ENCODE data around the gene MCMBP.
"Not testable (repeated sequence)": the region's sequence is repeated elsewhere in the genome, so short reads cannot be mapped to it uniquely, and the experiment has no call there.

The MCMBP gene

GRCh38 chr10:119871881-119872609, 598 bp downstream of the MCMBP start:
- no peaks in the 10 kb centered on the region for H4K20me1 ChIP-seq (ENCODE audit: insufficient read depth, low read length)
- H3K4me1 ChIP-seq (ENCODE audit: insufficient read depth, low read length, severe bottlenecking): peaks cover 53% of the 10 kb centered on the region
- H3K4me2 ChIP-seq (ENCODE audit: low read length): peak overlapping the region; percentile 86
- H3K27me3 ChIP-seq (ENCODE audit: insufficient read depth, low read length): no peaks in the 10 kb centered on the region
- peak overlapping the region; percentile 66 for H3K9ac ChIP-seq (ENCODE audit: low read length)
- no peaks in the 10 kb centered on the region for H3K9me3 ChIP-seq (ENCODE audit: low read length)
- no peak overlapping the region for H2AFZ ChIP-seq (ENCODE audit: low read length)
- H3K36me3 ChIP-seq (ENCODE audit: insufficient read depth, low read length): no peaks in the 10 kb centered on the region
- peak overlapping the region; percentile 31 for H3K27ac ChIP-seq (ENCODE audit: low read depth, low read length, poor library complexity, severe bottlenecking)
- peak overlapping the region; percentile 77 for H3K4me3 ChIP-seq (ENCODE audit: low read depth, low read length, poor library complexity, severe bottlenecking)
- TF ChIP-seq, protein P1, sequence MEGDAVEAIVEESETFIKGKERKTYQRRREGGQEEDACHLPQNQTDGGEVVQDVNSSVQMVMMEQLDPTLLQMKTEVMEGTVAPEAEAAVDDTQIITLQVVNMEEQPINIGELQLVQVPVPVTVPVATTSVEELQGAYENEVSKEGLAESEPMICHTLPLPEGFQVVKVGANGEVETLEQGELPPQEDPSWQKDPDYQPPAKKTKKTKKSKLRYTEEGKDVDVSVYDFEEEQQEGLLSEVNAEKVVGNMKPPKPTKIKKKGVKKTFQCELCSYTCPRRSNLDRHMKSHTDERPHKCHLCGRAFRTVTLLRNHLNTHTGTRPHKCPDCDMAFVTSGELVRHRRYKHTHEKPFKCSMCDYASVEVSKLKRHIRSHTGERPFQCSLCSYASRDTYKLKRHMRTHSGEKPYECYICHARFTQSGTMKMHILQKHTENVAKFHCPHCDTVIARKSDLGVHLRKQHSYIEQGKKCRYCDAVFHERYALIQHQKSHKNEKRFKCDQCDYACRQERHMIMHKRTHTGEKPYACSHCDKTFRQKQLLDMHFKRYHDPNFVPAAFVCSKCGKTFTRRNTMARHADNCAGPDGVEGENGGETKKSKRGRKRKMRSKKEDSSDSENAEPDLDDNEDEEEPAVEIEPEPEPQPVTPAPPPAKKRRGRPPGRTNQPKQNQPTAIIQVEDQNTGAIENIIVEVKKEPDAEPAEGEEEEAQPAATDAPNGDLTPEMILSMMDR (IDR thresholded peaks at IDR 0.05; ENCODE audit: low read length): no peak
- no peak for TF ChIP-seq EZH2 (IDR thresholded peaks at IDR 0.05; ENCODE audit: borderline replicate concordance, low read length)
- no peaks in the 10 kb centered on the region for H3K9me2 ChIP-seq (ENCODE audit: low read depth, low read length)
- H3K79me2 ChIP-seq (ENCODE audit: insufficient read depth, low read length): peaks cover 49% of the 10 kb centered on the region
- no peaks in the 10 kb centered on the region for H3F3A ChIP-seq (ENCODE audit: insufficient read depth, low read length)

- not testable (repeated sequence) for H3K27me3 ChIP-seq (ENCODE audit: insufficient read depth, low read length); H3F3A ChIP-seq (ENCODE audit: insufficient read depth, low read length); H2AFZ ChIP-seq (ENCODE audit: low read length); H3K9me3 ChIP-seq (ENCODE audit: low read length); H3K27ac ChIP-seq (ENCODE audit: low read depth, low read length, poor library complexity, severe bottlenecking); H4K20me1 ChIP-seq (ENCODE audit: insufficient read depth, low read length); H3K9me2 ChIP-seq (ENCODE audit: low read depth, low read length)
- Histone ChIP-seq H3K4me1 (ENCODE audit: insufficient read depth, low read length, severe bottlenecking) (peaks cover 53% of the 10 kb centered on the region), H3K4me3 (ENCODE audit: low read depth, low read length, poor library complexity, severe bottlenecking) (peak overlapping the region; percentile 77), H3K9ac (ENCODE audit: low read length) (peak overlapping the region; percentile 21; the same call in 1 of the 2 replicates), H3K4me2 (ENCODE audit: low read length) (peak overlapping the region; percentile 86), H3K79me2 (ENCODE audit: insufficient read depth, low read length) (peaks cover 74% of the 10 kb centered on the region), H3K36me3 (ENCODE audit: insufficient read depth, low read length) (peaks cover 19% of the 10 kb centered on the region)
Observed at GRCh38 chr10:119869398-119869797, 3.2 kb downstream of the MCMBP start.

- H3K36me3 ChIP-seq (ENCODE audit: insufficient read depth, low read length): peaks cover 26% of the 10 kb centered on the region
- no peak overlapping the region for H3K4me2 ChIP-seq (ENCODE audit: low read length)
- no peaks in the 10 kb centered on the region for H3F3A ChIP-seq (ENCODE audit: insufficient read depth, low read length)
- no peak overlapping the region for H2AFZ ChIP-seq (ENCODE audit: low read length)
- no peaks in the 10 kb centered on the region for H4K20me1 ChIP-seq (ENCODE audit: insufficient read depth, low read length)
- H3K9me3 ChIP-seq (ENCODE audit: low read length): peaks cover 12% of the 10 kb centered on the region
- peaks cover 94% of the 10 kb centered on the region for H3K79me2 ChIP-seq (ENCODE audit: insufficient read depth, low read length)
- TF ChIP-seq EZH2 (IDR thresholded peaks at IDR 0.05; ENCODE audit: borderline replicate concordance, low read length): no peak
- TF ChIP-seq, protein P1 (IDR thresholded peaks at IDR 0.05; ENCODE audit: low read length): no peak
- H3K27me3 ChIP-seq (ENCODE audit: insufficient read depth, low read length): no peaks in the 10 kb centered on the region
- no peak overlapping the region for H3K9ac ChIP-seq (ENCODE audit: low read length)
- no peak overlapping the region for H3K4me3 ChIP-seq (ENCODE audit: low read depth, low read length, poor library complexity, severe bottlenecking)
- H3K9me2 ChIP-seq (ENCODE audit: low read depth, low read length): no peaks in the 10 kb centered on the region
- H3K27ac ChIP-seq (ENCODE audit: low read depth, low read length, poor library complexity, severe bottlenecking): no peak overlapping the region
- H3K4me1 ChIP-seq (ENCODE audit: insufficient read depth, low read length, severe bottlenecking): peaks cover 42% of the 10 kb centered on the region
Observed at GRCh38 chr10:119867317-119867716, 5.3 kb downstream of the MCMBP start.

Data from OCI-LY1 (cell line).